ENCODE measurements around the gene IL4I1.

IL4I1 gene

DNA sequence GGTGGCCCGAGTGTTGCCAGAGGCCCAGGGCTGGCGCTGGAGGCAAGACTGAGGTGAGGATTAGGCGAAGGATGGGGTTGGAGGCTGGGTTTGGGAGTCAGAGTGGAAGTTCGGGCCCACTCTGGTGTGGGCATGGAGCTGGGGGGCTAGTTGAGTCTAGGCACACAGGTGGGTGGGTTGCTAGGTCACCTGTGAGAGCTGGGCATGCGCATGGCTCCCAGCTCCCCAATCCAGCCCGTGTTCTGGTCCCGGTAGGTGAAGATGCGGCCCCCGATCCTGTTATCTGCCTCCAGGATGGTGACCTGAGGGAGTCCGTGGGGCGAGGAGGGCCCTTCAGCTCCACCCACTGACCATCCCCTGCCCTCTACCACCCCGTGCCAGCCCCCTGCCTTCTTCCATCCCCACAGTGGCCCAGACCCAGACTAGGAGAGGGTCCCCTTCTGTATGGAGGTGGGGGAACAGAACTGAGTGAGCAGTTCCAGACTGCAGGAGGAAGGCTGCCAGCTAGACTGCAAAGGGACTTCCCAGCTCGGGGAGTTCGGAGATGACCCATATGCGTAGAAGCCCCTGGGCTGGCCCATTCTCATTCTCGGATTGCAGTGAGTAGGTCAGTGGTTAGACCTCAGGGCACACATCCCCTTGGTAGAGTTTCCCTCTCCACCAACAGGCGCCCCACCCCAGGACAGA lies 1.7 kb downstream of the IL4I1 start:
- Histone ChIP-seq H3K27me3 (replicated peaks; ENCODE audit: insufficient read depth, low read length) (peaks cover 5% of the 10 kb centered on the region; the same call in 1 of the 2 replicates), H3K27ac (ENCODE audit: low read length) (no peak overlapping the region), H3K9me3 (replicated peaks; ENCODE audit: insufficient read depth, low read length) (no peaks in the 10 kb centered on the region), H3K36me3 (replicated peaks; ENCODE audit: insufficient read depth, low read length) (no peaks in the 10 kb centered on the region), H3K4me2 (ENCODE audit: low read depth, low read length) (no peak overlapping the region), H3K9me2 (replicated peaks; ENCODE audit: insufficient read depth, low read length) (no peaks in the 10 kb centered on the region), H2AFZ (ENCODE audit: low read length) (no peak overlapping the region), H3K79me2 (ENCODE audit: low read length) (no peaks in the 10 kb centered on the region), H3K9ac (ENCODE audit: low read length) (no peak overlapping the region), H3F3A (ENCODE audit: insufficient read depth, low read length) (peaks cover 16% of the 10 kb centered on the region), H3K4me1 (ENCODE audit: low read length) (peaks cover 14% of the 10 kb centered on the region), H4K20me1 (ENCODE audit: insufficient read depth, low read length) (no peaks in the 10 kb centered on the region), H3K4me3 (ENCODE audit: low read length) (no peak overlapping the region)
- no peak for DNase-seq
- TF ChIP-seq EZH2phosphoT487 (IDR thresholded peaks at IDR 0.05; ENCODE audit: low read length): no peak
- TF ChIP-seq EZH2 (optimal IDR thresholded peaks at IDR 0.05; ENCODE audit: low read depth, low read length): no peak
- TF ChIP-seq, protein P1, sequence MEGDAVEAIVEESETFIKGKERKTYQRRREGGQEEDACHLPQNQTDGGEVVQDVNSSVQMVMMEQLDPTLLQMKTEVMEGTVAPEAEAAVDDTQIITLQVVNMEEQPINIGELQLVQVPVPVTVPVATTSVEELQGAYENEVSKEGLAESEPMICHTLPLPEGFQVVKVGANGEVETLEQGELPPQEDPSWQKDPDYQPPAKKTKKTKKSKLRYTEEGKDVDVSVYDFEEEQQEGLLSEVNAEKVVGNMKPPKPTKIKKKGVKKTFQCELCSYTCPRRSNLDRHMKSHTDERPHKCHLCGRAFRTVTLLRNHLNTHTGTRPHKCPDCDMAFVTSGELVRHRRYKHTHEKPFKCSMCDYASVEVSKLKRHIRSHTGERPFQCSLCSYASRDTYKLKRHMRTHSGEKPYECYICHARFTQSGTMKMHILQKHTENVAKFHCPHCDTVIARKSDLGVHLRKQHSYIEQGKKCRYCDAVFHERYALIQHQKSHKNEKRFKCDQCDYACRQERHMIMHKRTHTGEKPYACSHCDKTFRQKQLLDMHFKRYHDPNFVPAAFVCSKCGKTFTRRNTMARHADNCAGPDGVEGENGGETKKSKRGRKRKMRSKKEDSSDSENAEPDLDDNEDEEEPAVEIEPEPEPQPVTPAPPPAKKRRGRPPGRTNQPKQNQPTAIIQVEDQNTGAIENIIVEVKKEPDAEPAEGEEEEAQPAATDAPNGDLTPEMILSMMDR (IDR thresholded peaks at IDR 0.05; ENCODE audit: low read length): no peak

DNA sequence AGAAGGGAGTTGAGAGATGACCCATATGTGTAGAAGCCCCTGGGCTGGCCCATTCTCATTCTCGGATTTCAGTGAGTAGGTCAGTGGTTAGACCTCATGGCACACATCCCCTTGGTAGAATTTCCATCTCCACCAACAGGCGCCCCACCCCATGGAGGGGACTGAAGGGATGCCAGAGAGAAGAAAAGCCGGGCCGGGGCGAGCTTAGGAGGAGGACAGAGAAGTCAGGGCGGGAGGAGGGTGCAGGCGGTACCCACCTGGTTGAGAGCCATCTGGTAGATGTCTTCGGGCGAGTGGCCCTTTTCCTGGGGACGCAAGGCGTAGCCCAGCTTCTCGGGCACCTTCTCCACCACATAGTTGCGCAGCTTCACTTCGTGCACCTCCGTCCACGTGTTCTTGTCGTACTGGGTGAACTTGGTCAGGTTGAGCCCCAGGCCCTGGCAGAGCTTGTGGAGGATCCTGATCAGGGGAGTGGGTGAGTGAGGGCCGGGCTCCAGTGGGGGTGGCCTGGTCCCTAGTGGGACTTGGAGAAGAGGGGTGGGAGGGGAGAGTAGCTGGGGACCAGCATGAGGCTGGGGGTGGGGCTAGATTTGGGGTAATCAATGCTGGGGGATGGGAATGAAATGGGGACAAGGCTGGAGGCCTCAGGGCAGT lies 2.5 kb downstream of the IL4I1 start:
- H2AFZ ChIP-seq (ENCODE audit: low read length): no peak overlapping the region
- H3K9me2 ChIP-seq (replicated peaks; ENCODE audit: insufficient read depth, low read length): no peaks in the 10 kb centered on the region
- no peak overlapping the region for H3K4me2 ChIP-seq (ENCODE audit: low read depth, low read length)
- peaks cover 5% of the 10 kb centered on the region; the same call in 1 of the 2 replicates for H3K27me3 ChIP-seq (replicated peaks; ENCODE audit: insufficient read depth, low read length)
- no peak for DNase-seq
- H3K36me3 ChIP-seq (replicated peaks; ENCODE audit: insufficient read depth, low read length): no peaks in the 10 kb centered on the region
- H3K4me3 ChIP-seq (ENCODE audit: low read length): no peak overlapping the region
- H3K27ac ChIP-seq (ENCODE audit: low read length): no peak overlapping the region
- no peaks in the 10 kb centered on the region for H3K9me3 ChIP-seq (replicated peaks; ENCODE audit: insufficient read depth, low read length)
- H4K20me1 ChIP-seq (ENCODE audit: insufficient read depth, low read length): no peaks in the 10 kb centered on the region
- peaks cover 16% of the 10 kb centered on the region; the same call in 1 of the 2 replicates for H3F3A ChIP-seq (ENCODE audit: insufficient read depth, low read length)
- H3K9ac ChIP-seq (ENCODE audit: low read length): no peak overlapping the region
- H3K4me1 ChIP-seq (ENCODE audit: low read length): peaks cover 14% of the 10 kb centered on the region
- TF ChIP-seq, protein P1 (IDR thresholded peaks at IDR 0.05; ENCODE audit: low read length): no peak
- TF ChIP-seq EZH2phosphoT487 (IDR thresholded peaks at IDR 0.05; ENCODE audit: low read length): no peak
- TF ChIP-seq EZH2 (optimal IDR thresholded peaks at IDR 0.05; ENCODE audit: low read depth, low read length): no peak
- no peaks in the 10 kb centered on the region for H3K79me2 ChIP-seq (ENCODE audit: low read length)

DNA sequence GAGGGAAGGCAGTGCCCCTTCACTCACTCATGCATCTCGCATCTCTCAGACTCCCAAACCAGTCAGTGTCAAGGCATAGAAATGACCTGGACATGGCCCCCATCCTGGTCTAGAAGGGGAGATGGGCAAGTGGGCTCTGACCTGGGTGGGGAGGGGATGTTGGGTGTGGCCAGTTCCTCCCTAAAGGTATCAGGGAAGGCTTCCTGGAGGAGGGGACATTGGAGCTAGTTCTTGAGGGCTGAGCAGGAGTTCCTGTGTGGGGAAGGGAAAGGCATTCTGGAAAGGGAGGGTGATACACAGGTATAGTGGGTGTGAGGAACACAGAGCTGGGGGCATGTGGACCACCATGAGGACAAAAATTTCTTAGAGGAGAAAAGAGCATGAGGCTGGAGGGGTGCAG lies 4.0 kb downstream of the IL4I1 start:
- no peaks in the 10 kb centered on the region for H3K79me2 ChIP-seq (ENCODE audit: low read length)
- H4K20me1 ChIP-seq (ENCODE audit: insufficient read depth, low read length): no peaks in the 10 kb centered on the region
- H3K4me1 ChIP-seq (ENCODE audit: low read length): peaks cover 14% of the 10 kb centered on the region
- DNase-seq: no peak
- H3K9me2 ChIP-seq (replicated peaks; ENCODE audit: insufficient read depth, low read length): no peaks in the 10 kb centered on the region
- H3K4me3 ChIP-seq (ENCODE audit: low read length): no peak overlapping the region
- H3K36me3 ChIP-seq (replicated peaks; ENCODE audit: insufficient read depth, low read length): no peaks in the 10 kb centered on the region
- no peaks in the 10 kb centered on the region for H3K9me3 ChIP-seq (replicated peaks; ENCODE audit: insufficient read depth, low read length)
- no peak overlapping the region for H2AFZ ChIP-seq (ENCODE audit: low read length)
- no peak overlapping the region for H3K27ac ChIP-seq (ENCODE audit: low read length)
- no peak overlapping the region for H3K9ac ChIP-seq (ENCODE audit: low read length)
- H3K4me2 ChIP-seq (ENCODE audit: low read depth, low read length): no peak overlapping the region
- TF ChIP-seq EZH2phosphoT487 (IDR thresholded peaks at IDR 0.05; ENCODE audit: low read length): no peak
- TF ChIP-seq, protein P1 (IDR thresholded peaks at IDR 0.05; ENCODE audit: low read length): no peak
- peaks cover 5% of the 10 kb centered on the region; the same call in 1 of the 2 replicates for H3K27me3 ChIP-seq (replicated peaks; ENCODE audit: insufficient read depth, low read length)
- H3F3A ChIP-seq (ENCODE audit: insufficient read depth, low read length): peaks cover 16% of the 10 kb centered on the region; the same call in 1 of the 2 replicates
